Fibroblast of lung (primary cell): Measurements from ENCODE around the gene NPC1L1. TPM values are rescaled to one million over a fixed set of nuclear protein-coding genes. Genes with fewer than 3 reads are reported as not detected.

Experiments
- DNase-seq, 2 donors: peaks; one replicate each; pipeline versions ENCODE4 v3.0.0 to v3.0.0-alpha.2; 2010; ENCODE audit warnings: low read depth in 2 of 2
- H2AFZ ChIP-seq: 2 replicates; pipeline ENCODE4 v1.5.1; 2012; ENCODE audit warnings: low read length, control low read depth, inconsistent platforms
- H3K27ac ChIP-seq: 2 replicates; pipeline ENCODE4 v1.5.1; 2011; ENCODE audit warnings: low read length, control low read depth; ENCODE audit not compliant: insufficient read depth
- H3K27me3 ChIP-seq: 2 replicates; pipeline ENCODE4 v1.5.1; 2011; ENCODE audit warnings: mild to moderate bottlenecking, low read length; ENCODE audit not compliant: control insufficient read depth, insufficient read depth
- H3K36me3 ChIP-seq: 2 replicates; pipeline ENCODE4 v1.5.1; 2011; ENCODE audit warnings: low read length; ENCODE audit not compliant: control insufficient read depth, insufficient read depth
- H3K4me1 ChIP-seq: 2 replicates; pipeline ENCODE4 v1.5.1; 2011; ENCODE audit warnings: low read length; ENCODE audit not compliant: control insufficient read depth, insufficient read depth; ENCODE audit errors: extremely low read depth
- H3K4me2 ChIP-seq: 2 replicates; pipeline ENCODE4 v1.5.1; 2011; ENCODE audit warnings: low read length, control low read depth; ENCODE audit not compliant: insufficient read depth; ENCODE audit errors: extremely low read depth
- H3K4me3 ChIP-seq, 4 experiments: fragments of 200-600 bp in 1 of 4; sonication (generic) in 1 of 4; replicated peaks in 1 of 4; 2 replicates each; pipeline ENCODE4 v1.5.1; 2011 to 2016; ENCODE audit warnings: low read length in 4 of 4, low read depth in 3 of 4, mild to moderate bottlenecking in 3 of 4, control low read depth in 2 of 4, inconsistent platforms in 1 of 4, mixed read lengths in 1 of 4; ENCODE audit not compliant: insufficient read depth in 1 of 4; ENCODE audit errors: control extremely low read depth in 1 of 4
- H3K79me2 ChIP-seq: 2 replicates; pipeline ENCODE4 v1.5.1; 2012; ENCODE audit warnings: mild to moderate bottlenecking, low read length, inconsistent platforms; ENCODE audit not compliant: control insufficient read depth, insufficient read depth
- H3K9ac ChIP-seq: 2 replicates; pipeline ENCODE4 v1.5.1; 2011; ENCODE audit warnings: mild to moderate bottlenecking, low read length, control low read depth; ENCODE audit not compliant: insufficient read depth
- H3K9me3 ChIP-seq: 2 replicates; pipeline ENCODE4 v1.5.1; 2012; ENCODE audit warnings: low read depth, low read length; ENCODE audit not compliant: control insufficient read depth, insufficient read depth
- H4K20me1 ChIP-seq: 2 replicates; pipeline ENCODE4 v1.5.1; 2011; ENCODE audit warnings: low read length; ENCODE audit not compliant: control insufficient read depth, insufficient read depth; ENCODE audit errors: extremely low read depth
- EZH2 ChIP-seq: IDR thresholded peaks from 2 replicates; pipeline ENCODE4 v1.5.1; 2012; ENCODE audit warnings: low read length, control low read depth, mild to moderate bottlenecking; ENCODE audit errors: missing control alignments
- polyA plus RNA-seq, 2 donors: library from polyadenylated mRNA; depleted of rRNA in 1 of 2; stranded (reverse) in 1 of 2; unstranded in 1 of 2; fragments of >200 nt; gene quantifications; 2 replicates each; pipeline ENCODE4 v1.2.1, GENCODE V29; 2011 to 2012; ENCODE audit warnings: missing spikeins in 1 of 2
- total RNA-seq: library from RNA; depleted of rRNA; stranded (reverse); fragments of >200 nt; gene quantifications from 2 replicates; pipeline ENCODE4 v1.2.1, GENCODE V29; 2014
- TF ChIP-seq, protein P1 (sequence below), 2 donors: IDR thresholded peaks in 1 of 2; conservative IDR thresholded peaks in 1 of 2; 1 replicate in 1 of 2; 2 replicates in 1 of 2; pipeline ENCODE4 v1.5.1; 2011 to 2012; ENCODE audit warnings: low read length in 2 of 2, control low read depth in 1 of 2, inconsistent platforms in 1 of 2, low read depth in 1 of 2, mild to moderate bottlenecking in 1 of 2

The NPC1L1 gene
- total and polyA plus RNA-seq, 2 donors (not counting 1 experiment from before 2014, with no cell fraction given): under 0.01 to 0.05 TPM

DNA sequence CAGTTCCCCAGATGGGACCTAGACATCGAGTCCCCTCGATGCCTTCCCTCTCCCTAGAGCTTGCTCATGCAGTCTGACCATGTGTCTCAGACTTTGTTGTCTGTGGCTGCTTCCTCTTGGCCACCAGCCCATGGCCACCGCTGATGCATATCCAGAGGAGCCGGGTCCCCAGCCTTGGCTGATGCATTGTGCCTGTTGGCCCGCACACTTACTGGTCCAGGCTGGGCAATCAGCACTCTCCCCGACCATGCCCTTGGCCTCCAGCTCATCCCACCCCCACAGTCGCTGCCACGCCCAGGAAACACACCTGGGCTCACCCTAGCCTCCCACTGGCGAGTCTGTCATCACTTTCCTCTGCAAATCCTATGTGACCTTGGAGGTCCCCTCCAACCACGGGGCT lies 10.1 kb downstream of the NPC1L1 start:
- H3K9ac ChIP-seq: no peak overlapping the region
- no peaks in the 10 kb centered on the region for H3K79me2 ChIP-seq
- no peak for TF ChIP-seq EZH2
- TF ChIP-seq, protein P1, sequence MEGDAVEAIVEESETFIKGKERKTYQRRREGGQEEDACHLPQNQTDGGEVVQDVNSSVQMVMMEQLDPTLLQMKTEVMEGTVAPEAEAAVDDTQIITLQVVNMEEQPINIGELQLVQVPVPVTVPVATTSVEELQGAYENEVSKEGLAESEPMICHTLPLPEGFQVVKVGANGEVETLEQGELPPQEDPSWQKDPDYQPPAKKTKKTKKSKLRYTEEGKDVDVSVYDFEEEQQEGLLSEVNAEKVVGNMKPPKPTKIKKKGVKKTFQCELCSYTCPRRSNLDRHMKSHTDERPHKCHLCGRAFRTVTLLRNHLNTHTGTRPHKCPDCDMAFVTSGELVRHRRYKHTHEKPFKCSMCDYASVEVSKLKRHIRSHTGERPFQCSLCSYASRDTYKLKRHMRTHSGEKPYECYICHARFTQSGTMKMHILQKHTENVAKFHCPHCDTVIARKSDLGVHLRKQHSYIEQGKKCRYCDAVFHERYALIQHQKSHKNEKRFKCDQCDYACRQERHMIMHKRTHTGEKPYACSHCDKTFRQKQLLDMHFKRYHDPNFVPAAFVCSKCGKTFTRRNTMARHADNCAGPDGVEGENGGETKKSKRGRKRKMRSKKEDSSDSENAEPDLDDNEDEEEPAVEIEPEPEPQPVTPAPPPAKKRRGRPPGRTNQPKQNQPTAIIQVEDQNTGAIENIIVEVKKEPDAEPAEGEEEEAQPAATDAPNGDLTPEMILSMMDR (conservative IDR thresholded peaks at IDR 0.05 in 1 of 2, IDR thresholded peaks at IDR 0.05 in 1 of 2; ENCODE audit: low read depth in 1 of 2, low read length in 2 of 2): no peak
- H4K20me1 ChIP-seq: no peaks in the 10 kb centered on the region
- H3K4me2 ChIP-seq: no peak overlapping the region
- H2AFZ ChIP-seq: no peak overlapping the region
- DNase-seq: no peak
- no peak overlapping the region for H3K27ac ChIP-seq
- no peak overlapping the region for H3K4me3 ChIP-seq
- no peaks in the 10 kb centered on the region for H3K36me3 ChIP-seq
- H3K9me3 ChIP-seq: no peaks in the 10 kb centered on the region
- peaks cover 6% of the 10 kb centered on the region for H3K4me1 ChIP-seq
- H3K27me3 ChIP-seq: no peaks in the 10 kb centered on the region

DNA sequence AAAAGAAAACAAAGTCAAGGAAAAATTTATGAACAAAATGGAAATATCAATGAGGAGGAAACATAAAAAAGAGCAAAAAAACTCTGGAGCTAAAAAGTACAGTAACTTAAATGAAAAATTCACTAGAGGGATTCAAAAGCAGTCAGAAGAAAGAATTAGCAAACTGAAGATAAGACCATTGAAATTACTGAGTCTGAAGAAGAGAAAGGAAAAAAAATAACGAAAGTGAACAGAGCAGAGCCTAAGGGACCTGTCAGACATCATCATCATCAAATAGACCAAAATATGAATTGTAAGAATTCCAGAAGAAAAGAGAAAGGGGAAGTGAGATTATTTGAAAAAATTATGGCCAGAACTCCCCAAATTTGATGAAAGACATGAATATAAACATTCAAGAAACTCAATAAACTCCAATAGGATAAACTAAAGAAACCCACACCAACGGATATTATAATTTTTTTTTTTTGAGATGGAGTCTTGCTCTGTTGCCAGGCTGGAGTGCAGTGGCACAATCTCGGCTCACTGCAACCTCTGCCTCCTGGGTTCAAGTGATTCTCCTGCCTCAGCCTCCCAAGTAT lies 16.2 kb downstream of the NPC1L1 start:
- Histone ChIP-seq H3K4me3 (no peak overlapping the region), H3K27ac (no peak overlapping the region), H3K27me3 (peaks cover 5% of the 10 kb centered on the region), H3K36me3 (no peaks in the 10 kb centered on the region), H3K4me2 (no peak overlapping the region), H4K20me1 (no peaks in the 10 kb centered on the region), H3K9ac (no peak overlapping the region), H2AFZ (no peak overlapping the region), H3K79me2 (no peaks in the 10 kb centered on the region), H3K4me1 (no peaks in the 10 kb centered on the region), H3K9me3 (no peaks in the 10 kb centered on the region)
- TF ChIP-seq, protein P1 (conservative IDR thresholded peaks at IDR 0.05 in 1 of 2, IDR thresholded peaks at IDR 0.05 in 1 of 2; ENCODE audit: low read depth in 1 of 2, low read length in 2 of 2): no peak
- TF ChIP-seq EZH2: no peak
- no peak for DNase-seq

DNA sequence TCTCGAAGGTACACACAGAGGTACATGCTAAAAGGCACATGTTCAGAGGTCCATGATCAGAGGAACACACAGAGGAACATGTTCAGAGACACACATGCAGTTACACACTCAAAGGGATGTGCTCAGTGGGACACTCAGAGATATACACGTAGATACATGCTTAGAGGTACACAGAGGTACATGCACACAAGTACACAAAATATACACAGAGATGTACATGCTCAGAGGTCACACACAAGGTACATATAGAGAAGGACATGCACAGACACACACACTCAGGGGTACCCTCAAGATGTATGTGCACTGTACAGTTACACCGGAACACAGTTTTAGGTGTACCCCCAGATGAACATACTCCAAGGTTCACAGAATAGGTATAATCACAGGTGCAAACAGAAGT lies 18.8 kb downstream of the NPC1L1 start:
- no peaks in the 10 kb centered on the region for H3K4me1 ChIP-seq
- H3K4me3 ChIP-seq: no peak overlapping the region
- no peak overlapping the region for H2AFZ ChIP-seq
- H3K9me3 ChIP-seq: no peaks in the 10 kb centered on the region
- TF ChIP-seq, protein P1 (conservative IDR thresholded peaks at IDR 0.05 in 1 of 2, IDR thresholded peaks at IDR 0.05 in 1 of 2; ENCODE audit: low read depth in 1 of 2, low read length in 2 of 2): no peak
- no peak for TF ChIP-seq EZH2
- H4K20me1 ChIP-seq: no peaks in the 10 kb centered on the region
- H3K27ac ChIP-seq: no peak overlapping the region
- H3K4me2 ChIP-seq: no peak overlapping the region
- H3K27me3 ChIP-seq: peaks cover 7% of the 10 kb centered on the region
- no peaks in the 10 kb centered on the region for H3K79me2 ChIP-seq
- no peak overlapping the region for H3K9ac ChIP-seq
- H3K36me3 ChIP-seq: no peaks in the 10 kb centered on the region
- no peak for DNase-seq
